K562 (cell line): ENCODE data around the gene JDP2. TPM values are rescaled to one million over a fixed set of nuclear protein-coding genes. Genes with fewer than 3 reads are reported as not detected.

ENCODE experiments used
- MAFF ChIP-seq: IDR thresholded peaks from 2 replicates; pipeline ENCODE4 v1.6.1; 2012; ENCODE audit warnings: low read length, improper control_type of control experiment
- ZFP1 ChIP-seq: fragments of 450-650 bp; formaldehyde crosslinking; IDR thresholded peaks from 2 replicates; pipeline ENCODE4 v1.4.0; 2020; ENCODE audit warnings: mild to moderate bottlenecking, mixed read lengths
- polyA plus RNA-seq, 8 experiments: library from polyadenylated mRNA; depleted of rRNA in 4 of 8; stranded (reverse) in 5 of 8; unstranded in 3 of 8; fragments of >200 nt; fragmentation: Nextera tagmentation in 2 of 8; fragmentation: Illumina TruSeq in 1 of 8; extraction: Ambion mirVana in 2 of 8; extraction: Trizol in 1 of 8; gene quantifications; 2 replicates each; pipeline versions ENCODE4 v1.2.1 to v1.2.3, GENCODE V29; 2011 to 2014; ENCODE audit warnings: inconsistent platforms in 1 of 8, missing spikeins in 1 of 8
- total RNA-seq, 7 experiments: library from RNA; depleted of rRNA in 6 of 7; stranded (reverse); fragments of >200 nt in 6 of 7; fragmentation: Illumina TruSeq in 2 of 7; extraction: Trizol in 2 of 7; gene quantifications; 2 replicates each; pipeline versions ENCODE4 v1.2.1 to v1.2.3, GENCODE V29; 2011 to 2021; ENCODE audit warnings: low replicate concordance in 1 of 7
- TF ChIP-seq, protein P1 (sequence below), 3 experiments: fragments of 200-800 bp in 1 of 3; fragments of 250-450 bp in 1 of 3; fragments of 450-650 bp in 1 of 3; sonication (Bioruptor Pico) in 1 of 3; sonication (Bioruptor generic) in 1 of 3; formaldehyde crosslinking in 1 of 3; IDR thresholded peaks; 2 replicates each; pipeline versions ENCODE4 v1.6.1 to v1.8.0; 2016 to 2022; ENCODE audit warnings: mild to moderate bottlenecking in 2 of 3, missing genetic modification characterization in 2 of 3, missing compliant biosample characterization in 1 of 3, moderate library complexity in 1 of 3
- TF ChIP-seq, protein P2 (sequence below): fragments of 250-450 bp; sonication (Bioruptor Pico); IDR thresholded peaks from 2 replicates; pipeline ENCODE4 v1.4.0; 2020; ENCODE audit warnings: mild to moderate bottlenecking, moderate library complexity
- TF ChIP-seq, protein P3 (sequence below), 2 experiments: fragments of 450-650 bp; IDR thresholded peaks; 2 replicates each; pipeline ENCODE4 v1.6.1; 2016; ENCODE audit warnings: mild to moderate bottlenecking in 2 of 2, borderline replicate concordance in 1 of 2, low read depth in 1 of 2, moderate library complexity in 1 of 2

Gene JDP2
- total and polyA plus RNA-seq, 9 of the 15 experiments (the other 6 are each of a cell fraction or from before 2014, with no cell fraction given): 0.27 to 13.8 (median 3.1) TPM

DNA sequence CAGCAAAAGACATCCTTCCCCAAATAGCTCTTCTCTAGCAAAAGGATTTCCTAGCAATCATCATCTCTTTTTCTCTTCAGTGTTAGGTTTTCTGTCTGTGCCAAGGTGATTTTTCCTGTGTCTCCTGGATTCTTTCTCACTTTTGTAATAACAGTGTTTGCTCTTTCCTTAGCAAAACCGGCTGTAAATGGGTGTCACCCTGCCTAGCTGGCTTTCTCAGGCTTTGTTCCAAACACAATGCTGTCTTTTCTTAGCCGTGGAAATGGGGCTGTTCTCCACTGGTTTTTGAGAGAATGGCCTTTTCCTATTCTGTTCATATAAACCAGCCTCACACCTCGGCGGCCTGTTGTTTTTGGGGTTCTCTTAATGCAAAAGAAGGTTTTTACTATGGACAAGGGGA is 21.9 kb downstream of the JDP2 start (continued):
- TF ChIP-seq, protein P1, sequence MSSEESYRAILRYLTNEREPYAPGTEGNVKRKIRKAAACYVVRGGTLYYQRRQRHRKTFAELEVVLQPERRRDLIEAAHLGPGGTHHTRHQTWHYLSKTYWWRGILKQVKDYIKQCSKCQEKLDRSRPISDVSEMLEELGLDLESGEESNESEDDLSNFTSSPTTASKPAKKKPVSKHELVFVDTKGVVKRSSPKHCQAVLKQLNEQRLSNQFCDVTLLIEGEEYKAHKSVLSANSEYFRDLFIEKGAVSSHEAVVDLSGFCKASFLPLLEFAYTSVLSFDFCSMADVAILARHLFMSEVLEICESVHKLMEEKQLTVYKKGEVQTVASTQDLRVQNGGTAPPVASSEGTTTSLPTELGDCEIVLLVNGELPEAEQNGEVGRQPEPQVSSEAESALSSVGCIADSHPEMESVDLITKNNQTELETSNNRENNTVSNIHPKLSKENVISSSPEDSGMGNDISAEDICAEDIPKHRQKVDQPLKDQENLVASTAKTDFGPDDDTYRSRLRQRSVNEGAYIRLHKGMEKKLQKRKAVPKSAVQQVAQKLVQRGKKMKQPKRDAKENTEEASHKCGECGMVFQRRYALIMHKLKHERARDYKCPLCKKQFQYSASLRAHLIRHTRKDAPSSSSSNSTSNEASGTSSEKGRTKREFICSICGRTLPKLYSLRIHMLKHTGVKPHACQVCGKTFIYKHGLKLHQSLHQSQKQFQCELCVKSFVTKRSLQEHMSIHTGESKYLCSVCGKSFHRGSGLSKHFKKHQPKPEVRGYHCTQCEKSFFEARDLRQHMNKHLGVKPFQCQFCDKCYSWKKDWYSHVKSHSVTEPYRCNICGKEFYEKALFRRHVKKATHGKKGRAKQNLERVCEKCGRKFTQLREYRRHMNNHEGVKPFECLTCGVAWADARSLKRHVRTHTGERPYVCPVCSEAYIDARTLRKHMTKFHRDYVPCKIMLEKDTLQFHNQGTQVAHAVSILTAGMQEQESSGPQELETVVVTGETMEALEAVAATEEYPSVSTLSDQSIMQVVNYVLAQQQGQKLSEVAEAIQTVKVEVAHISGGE (CRISPR knock-in tag; IDR thresholded peaks at IDR 0.05): no peak
- TF ChIP-seq MAFF: no peak
- TF ChIP-seq, protein P2, sequence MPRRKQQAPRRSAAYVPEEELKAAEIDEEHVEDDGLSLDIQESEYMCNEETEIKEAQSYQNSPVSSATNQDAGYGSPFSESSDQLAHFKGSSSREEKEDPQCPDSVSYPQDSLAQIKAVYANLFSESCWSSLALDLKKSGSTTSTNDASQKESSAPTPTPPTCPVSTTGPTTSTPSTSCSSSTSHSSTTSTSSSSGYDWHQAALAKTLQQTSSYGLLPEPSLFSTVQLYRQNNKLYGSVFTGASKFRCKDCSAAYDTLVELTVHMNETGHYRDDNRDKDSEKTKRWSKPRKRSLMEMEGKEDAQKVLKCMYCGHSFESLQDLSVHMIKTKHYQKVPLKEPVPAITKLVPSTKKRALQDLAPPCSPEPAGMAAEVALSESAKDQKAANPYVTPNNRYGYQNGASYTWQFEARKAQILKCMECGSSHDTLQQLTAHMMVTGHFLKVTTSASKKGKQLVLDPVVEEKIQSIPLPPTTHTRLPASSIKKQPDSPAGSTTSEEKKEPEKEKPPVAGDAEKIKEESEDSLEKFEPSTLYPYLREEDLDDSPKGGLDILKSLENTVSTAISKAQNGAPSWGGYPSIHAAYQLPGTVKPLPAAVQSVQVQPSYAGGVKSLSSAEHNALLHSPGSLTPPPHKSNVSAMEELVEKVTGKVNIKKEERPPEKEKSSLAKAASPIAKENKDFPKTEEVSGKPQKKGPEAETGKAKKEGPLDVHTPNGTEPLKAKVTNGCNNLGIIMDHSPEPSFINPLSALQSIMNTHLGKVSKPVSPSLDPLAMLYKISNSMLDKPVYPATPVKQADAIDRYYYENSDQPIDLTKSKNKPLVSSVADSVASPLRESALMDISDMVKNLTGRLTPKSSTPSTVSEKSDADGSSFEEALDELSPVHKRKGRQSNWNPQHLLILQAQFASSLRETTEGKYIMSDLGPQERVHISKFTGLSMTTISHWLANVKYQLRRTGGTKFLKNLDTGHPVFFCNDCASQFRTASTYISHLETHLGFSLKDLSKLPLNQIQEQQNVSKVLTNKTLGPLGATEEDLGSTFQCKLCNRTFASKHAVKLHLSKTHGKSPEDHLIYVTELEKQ (CRISPR knock-in tag): no peak
- TF ChIP-seq, protein P3, sequence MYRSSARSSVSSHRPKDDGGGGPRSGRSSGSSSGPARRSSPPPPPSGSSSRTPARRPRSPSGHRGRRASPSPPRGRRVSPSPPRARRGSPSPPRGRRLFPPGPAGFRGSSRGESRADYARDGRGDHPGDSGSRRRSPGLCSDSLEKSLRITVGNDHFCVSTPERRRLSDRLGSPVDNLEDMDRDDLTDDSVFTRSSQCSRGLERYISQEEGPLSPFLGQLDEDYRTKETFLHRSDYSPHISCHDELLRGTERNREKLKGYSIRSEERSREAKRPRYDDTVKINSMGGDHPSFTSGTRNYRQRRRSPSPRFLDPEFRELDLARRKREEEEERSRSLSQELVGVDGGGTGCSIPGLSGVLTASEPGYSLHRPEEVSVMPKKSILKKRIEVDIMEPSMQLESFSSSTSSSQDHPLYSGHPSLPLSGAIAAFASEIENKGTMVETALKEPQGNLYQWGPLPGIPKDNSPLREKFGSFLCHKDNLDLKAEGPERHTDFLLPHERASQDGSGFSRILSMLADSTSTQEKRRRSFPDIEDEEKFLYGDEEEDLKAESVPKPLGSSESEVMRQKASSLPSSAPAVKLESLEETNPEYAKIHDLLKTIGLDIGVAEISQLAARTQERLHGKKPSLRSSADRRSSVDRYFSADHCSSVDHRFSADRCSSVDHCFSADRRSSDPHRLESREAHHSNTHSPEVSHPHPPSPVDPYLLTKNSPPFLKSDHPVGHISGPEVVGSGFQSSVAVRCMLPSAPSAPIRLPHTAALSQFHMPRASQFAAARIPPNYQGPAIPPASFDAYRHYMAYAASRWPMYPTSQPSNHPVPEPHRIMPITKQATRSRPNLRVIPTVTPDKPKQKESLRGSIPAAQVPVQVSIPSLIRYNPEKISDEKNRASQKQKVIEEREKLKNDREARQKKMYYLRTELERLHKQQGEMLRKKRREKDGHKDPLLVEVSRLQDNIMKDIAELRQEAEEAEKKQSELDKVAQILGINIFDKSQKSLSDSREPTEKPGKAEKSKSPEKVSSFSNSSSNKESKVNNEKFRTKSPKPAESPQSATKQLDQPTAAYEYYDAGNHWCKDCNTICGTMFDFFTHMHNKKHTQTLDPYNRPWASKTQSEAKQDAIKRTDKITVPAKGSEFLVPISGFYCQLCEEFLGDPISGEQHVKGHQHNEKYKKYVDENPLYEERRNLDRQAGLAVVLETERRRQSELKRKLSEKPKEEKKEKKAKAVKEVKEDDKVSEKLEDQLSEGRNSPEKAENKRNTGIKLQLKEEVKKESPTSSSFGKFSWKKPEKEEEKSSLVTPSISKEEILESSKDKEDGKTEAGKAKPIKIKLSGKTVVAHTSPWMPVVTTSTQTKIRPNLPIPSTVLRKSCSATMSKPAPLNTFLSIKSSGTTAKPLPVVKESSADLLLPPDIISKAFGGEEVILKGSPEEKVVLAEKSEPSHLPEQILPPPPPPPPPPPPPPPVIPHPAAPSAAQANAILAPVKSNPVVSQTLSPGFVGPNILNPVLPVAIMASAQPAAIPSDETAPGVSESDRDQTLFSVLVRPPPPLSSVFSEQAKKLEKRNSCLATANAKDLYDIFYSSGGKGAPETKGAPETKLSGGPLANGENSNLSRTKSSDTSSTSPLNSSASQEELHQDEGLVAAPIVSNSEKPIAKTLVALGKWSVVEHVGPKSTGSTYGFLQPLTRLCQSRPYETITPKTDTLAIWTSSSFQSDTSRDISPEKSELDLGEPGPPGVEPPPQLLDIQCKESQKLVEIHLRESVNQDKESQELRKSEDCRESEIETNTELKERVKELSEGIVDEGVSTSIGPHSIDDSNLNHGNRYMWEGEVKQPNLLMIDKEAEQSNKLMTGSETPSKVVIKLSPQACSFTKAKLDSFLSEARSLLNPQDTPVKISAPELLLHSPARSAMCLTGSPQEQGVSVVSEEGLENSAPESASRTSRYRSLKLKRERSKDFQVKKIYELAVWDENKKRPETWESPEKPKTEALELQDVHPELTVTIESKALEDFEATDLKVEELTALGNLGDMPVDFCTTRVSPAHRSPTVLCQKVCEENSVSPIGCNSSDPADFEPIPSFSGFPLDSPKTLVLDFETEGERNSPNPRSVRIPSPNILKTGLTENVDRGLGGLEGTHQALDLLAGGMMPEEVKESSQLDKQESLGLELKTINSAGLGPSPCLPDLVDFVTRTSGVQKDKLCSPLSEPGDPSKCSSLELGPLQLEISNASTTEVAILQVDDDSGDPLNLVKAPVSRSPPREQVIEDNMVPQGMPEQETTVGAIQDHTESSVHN (IDR thresholded peaks at IDR 0.05; ENCODE audit: borderline replicate concordance in 1 of 2, low read depth in 1 of 2): no peak
- no peak for TF ChIP-seq ZFP1
